AG09319 (cell line): ENCODE data around the gene ST3GAL6.

ENCODE experiments used
- DNase-seq: peaks from one replicate; pipeline ENCODE4 v3.0.0-alpha.2; 2010; ENCODE audit warnings: low read depth; ENCODE audit errors: extremely low read depth
- CTCF ChIP-seq: IDR thresholded peaks from 2 replicates; pipeline ENCODE4 v1.5.1; 2011; ENCODE audit warnings: low read depth, mild to moderate bottlenecking, inconsistent platforms, low read length, moderate library complexity

The ST3GAL6 gene

GRCh38 chr3:98746882-98747281 is 16.3 kb upstream of the ST3GAL6 start:
- TF ChIP-seq CTCF, result no peak
- no peak for DNase-seq

- no peak for TF ChIP-seq CTCF
Observed at GRCh38 chr3:98750276-98750919, 12.7 kb upstream of the ST3GAL6 start.

GRCh38 chr3:98754483-98754882 is 8.7 kb upstream of the ST3GAL6 start:
- no peak for TF ChIP-seq CTCF
- no peak for DNase-seq

More at GRCh38 chr3:98750276-98750919, 12.7 kb upstream of the ST3GAL6 start:
- no peak for DNase-seq

GRCh38 chr3:98755601-98756000 is 7.5 kb upstream of the ST3GAL6 start:
- no peak for TF ChIP-seq CTCF
- DNase-seq, result no peak

- no peak for DNase-seq
- TF ChIP-seq CTCF, result no peak
Observed at GRCh38 chr3:98759629-98760028, 3.5 kb upstream of the ST3GAL6 start.

GRCh38 chr3:98761643-98762229 is 1.4 kb upstream of the ST3GAL6 start:
- TF ChIP-seq CTCF, result no peak
- no peak for DNase-seq

- no peak for TF ChIP-seq CTCF
- no peak for DNase-seq
Observed at GRCh38 chr3:98763819-98764418, 779 bp downstream of the ST3GAL6 start.
